A673 (cell line): ENCODE results near the gene TMEM165. TPM values are rescaled to one million over a fixed set of nuclear protein-coding genes. Genes with fewer than 3 reads are reported as not detected.

Source experiments
- BruUV-seq: library from RNA; stranded (reverse); fragments of 400-500 nt; replicated peaks from 2 replicates; lab custom pipeline; 2021; lab: Mats Ljungman, UMichigan
- CTCF ChIA-PET: fragments of 300-600 bp; sonication (Branson Sonifier 250); formaldehyde crosslinking; loops from one replicate; lab custom pipeline; 2022; ENCODE audit warnings: antibody characterized with exemption; lab: Charles Lee
- POLR2A ChIA-PET: fragments of 300-600 bp; sonication (Branson Sonifier 250); formaldehyde crosslinking; loops from one replicate; lab custom pipeline; 2022; ENCODE audit warnings: antibody characterized with exemption; ENCODE audit not compliant: low non-redundant PET; lab: Charles Lee
- DNase-seq: peaks from one replicate; pipeline ENCODE4 v3.0.0-alpha.2; 2015; ENCODE audit warnings: low spot score
- H3K27ac ChIP-seq: fragments of 200-600 bp; sonication (generic); 2 replicates; pipeline ENCODE4 v1.5.1; 2016; ENCODE audit warnings: mixed run types, low read depth, mild to moderate bottlenecking, mixed read lengths, antibody characterized with exemption, low read length; ENCODE audit not compliant: poor library complexity, severe bottlenecking
- H3K27me3 ChIP-seq: fragments of 200-600 bp; sonication (generic); replicated peaks from 2 replicates; pipeline ENCODE4 v1.6.1; 2017; ENCODE audit warnings: mixed run types, low read depth, mild to moderate bottlenecking, mixed read lengths, antibody characterized with exemption, low read length; ENCODE audit not compliant: insufficient read depth, poor library complexity
- H3K36me3 ChIP-seq: fragments of 200-600 bp; sonication (generic); 2 replicates; pipeline ENCODE4 v1.6.1; 2016; ENCODE audit warnings: mixed run types, mild to moderate bottlenecking, mixed read lengths, antibody characterized with exemption, low read length; ENCODE audit not compliant: insufficient read depth, poor library complexity, severe bottlenecking
- H3K4me1 ChIP-seq: fragments of 200-600 bp; sonication (generic); 2 replicates; pipeline ENCODE4 v1.6.1; 2017; ENCODE audit warnings: mixed run types, mild to moderate bottlenecking, mixed read lengths, antibody characterized with exemption, low read length; ENCODE audit not compliant: insufficient read depth, poor library complexity, severe bottlenecking
- H3K4me3 ChIP-seq: fragments of 200-600 bp; sonication (generic); 2 replicates; pipeline ENCODE4 v1.5.1; 2016; ENCODE audit warnings: low read depth, mixed run types, mild to moderate bottlenecking, mixed read lengths, low read length; ENCODE audit not compliant: poor library complexity, severe bottlenecking
- H3K9me3 ChIP-seq: fragments of 200-600 bp; sonication (generic); 2 replicates; pipeline ENCODE4 v1.6.1; 2016; ENCODE audit warnings: mixed run types, low read depth, mild to moderate bottlenecking, mixed read lengths, antibody characterized with exemption, low read length; ENCODE audit not compliant: poor library complexity, severe bottlenecking
- CTCF ChIP-seq: fragments of 300-800, 200-600 bp; sonication (generic); conservative IDR thresholded peaks from 2 replicates; pipeline ENCODE4 v1.5.1; 2017; ENCODE audit warnings: low read depth, mild to moderate bottlenecking, antibody characterized with exemption, low read length, moderate library complexity, mixed read lengths
- EZH2 ChIP-seq: fragments of 200-600 bp; sonication (generic); IDR thresholded peaks from 2 replicates; pipeline ENCODE4 v1.6.1; 2017; ENCODE audit warnings: borderline replicate concordance, low read depth, mild to moderate bottlenecking, mixed read lengths, antibody characterized with exemption, low read length; ENCODE audit not compliant: poor library complexity, severe bottlenecking
- intact Hi-C: fragments of 100-400 bp; cut with micrococcal nuclease; formaldehyde crosslinking; loops from one replicate; pipeline ENCODE4 v1.10.0; 2022; ENCODE audit not compliant: unreplicated experiment
- total RNA-seq: library from RNA; stranded (reverse); gene quantifications from 2 replicates; pipeline ENCODE4 v1.2.3, GENCODE V29; 2021

The TMEM165 gene
- total RNA-seq, 1 experiment from 2014 or later, result 34.7 TPM

- ChIA-PET POLR2A (no interaction called here), CTCF (no interaction called here)
- no TSS peak for BruUV-seq
- Histone ChIP-seq H3K27me3 (no peaks in the 10 kb centered on the region), H3K27ac (no peak overlapping the region), H3K36me3 (no peaks in the 10 kb centered on the region), H3K4me1 (no peaks in the 10 kb centered on the region), H3K9me3 (no peaks in the 10 kb centered on the region), H3K4me3 (no peak overlapping the region)
- no peak for DNase-seq
- intact Hi-C loops, result no loop called here
- no peak for TF ChIP-seq EZH2
- no peak for TF ChIP-seq CTCF
Measured at GRCh38 chr4:55466001-55466400, 70.2 kb downstream of the TMEM165 start.

GRCh38 chr4:55468724-55469123 lies 73.0 kb downstream of the TMEM165 start:
- ChIA-PET POLR2A (no interaction called here), CTCF (no interaction called here)
- Histone ChIP-seq H3K9me3 (no peaks in the 10 kb centered on the region), H3K27ac (no peak overlapping the region), H3K4me1 (no peaks in the 10 kb centered on the region), H3K36me3 (no peaks in the 10 kb centered on the region), H3K27me3 (no peaks in the 10 kb centered on the region), H3K4me3 (no peak overlapping the region)
- TF ChIP-seq EZH2 (no peak), CTCF (no peak)
- no TSS peak for BruUV-seq
- intact Hi-C loops, result no loop called here
- DNase-seq, result no peak

- no TSS peak for BruUV-seq
- no peaks in the 10 kb centered on the region for H3K4me1 ChIP-seq
- POLR2A ChIA-PET, result no interaction called here
- no peaks in the 10 kb centered on the region for H3K9me3 ChIP-seq
- TF ChIP-seq CTCF (no peak), EZH2 (no peak)
- DNase-seq, result no peak
- H3K27me3 ChIP-seq, result no peaks in the 10 kb centered on the region
- intact Hi-C loops, result no loop called here
- H3K4me3 ChIP-seq, result no peak overlapping the region
- H3K36me3 ChIP-seq, result peaks cover 6% of the 10 kb centered on the region
- CTCF ChIA-PET, result no interaction called here
- H3K27ac ChIP-seq, result no peak overlapping the region
Measured at GRCh38 chr4:55469979-55470378, 74.2 kb downstream of the TMEM165 start.

Other genes starting within 250 kb of the TMEM165 start
- gene SRD5A3, start 49.7 kb upstream of the TMEM165 start, total RNA-seq, result 40.4 and 48.1 TPM in 2 replicates
- 14.9 TPM in 2 replicates for gene CLOCK, start 151.0 kb downstream of the TMEM165 start, total RNA-seq
- gene PDCL2, start 196.3 kb downstream of the TMEM165 start, total RNA-seq, result not detected in 2 replicates
- 0.44 TPM in 1 of 2 replicates, not detected in the other for gene NMU, start 240.3 kb downstream of the TMEM165 start, total RNA-seq